ENCODE measurements around the gene OSGEP. TPM values are rescaled to one million over a fixed set of nuclear protein-coding genes. Genes with fewer than 3 reads are reported as not detected.

OSGEP gene
- total RNA-seq, 1 experiment from 2014 or later = 21.8 TPM

DNA sequence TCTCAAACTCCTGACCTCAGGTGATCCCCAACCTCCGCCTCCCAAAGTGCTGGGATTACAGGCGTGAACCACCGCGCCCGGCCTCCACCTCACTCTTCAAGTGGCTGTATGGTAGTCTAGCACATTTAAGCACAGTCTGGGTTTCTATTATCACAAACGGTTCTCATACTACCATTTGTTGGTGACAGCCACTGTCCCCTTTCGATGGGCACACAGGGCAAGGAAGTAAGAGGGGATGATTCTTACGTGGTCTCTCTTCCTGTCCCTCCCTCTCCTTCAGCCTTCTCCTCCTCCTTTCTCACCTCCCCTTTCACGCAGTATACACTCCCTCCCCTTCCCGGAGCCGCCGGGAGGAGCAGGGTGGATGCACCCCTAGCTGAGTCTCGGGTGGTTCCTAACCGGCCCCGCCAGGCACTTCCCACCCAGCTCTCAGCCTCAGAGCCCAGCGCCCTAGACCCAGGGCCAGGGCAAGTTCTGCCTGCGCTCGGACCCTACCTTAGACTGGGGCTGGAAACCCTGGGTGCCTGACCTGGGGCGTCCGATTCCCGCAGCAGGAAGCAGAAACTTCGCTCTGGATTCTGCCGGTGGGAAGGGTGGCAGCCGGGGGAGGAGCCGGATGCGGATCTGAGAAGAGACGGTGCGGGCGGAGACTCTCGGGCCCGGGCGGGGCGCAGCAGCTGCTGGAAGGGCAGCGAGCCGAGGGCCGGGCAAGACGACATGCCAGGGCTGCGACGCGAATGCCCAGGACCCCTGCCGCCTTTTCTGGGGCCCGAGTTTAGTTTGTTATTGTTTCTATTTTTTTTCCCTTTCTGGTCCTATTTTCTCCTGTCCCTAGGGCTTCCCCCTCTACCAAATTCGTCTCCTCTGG is 41.5 kb downstream of the OSGEP start, which contains the start of gene TEP1 (continued):
- TF ChIP-seq ZNF274 (IDR thresholded peaks at IDR 0.05; ENCODE audit: low read depth, low read length) = no peak
- TF ChIP-seq POLR2AphosphoS5 (IDR thresholded peaks at IDR 0.05; ENCODE audit: low read depth, low read length) = peak; percentile 78
- TF ChIP-seq JUND (IDR thresholded peaks at IDR 0.05) = no peak
- TF ChIP-seq RAD21 (IDR thresholded peaks at IDR 0.05; ENCODE audit: low read depth) = no peak
- peak; percentile 28 for TF ChIP-seq SP1 (IDR thresholded peaks at IDR 0.05; ENCODE audit: low read depth)
- no peak for TF ChIP-seq EZH2phosphoT487 (IDR thresholded peaks at IDR 0.05; ENCODE audit: borderline replicate concordance)
- no peak for TF ChIP-seq EZH2 (IDR thresholded peaks at IDR 0.05)
- TF ChIP-seq CBX3 (IDR thresholded peaks at IDR 0.05; ENCODE audit: low read depth) = no peak
- no peak for TF ChIP-seq SRF (IDR thresholded peaks at IDR 0.05; ENCODE audit: low read depth)

- Histone ChIP-seq H3K9me3 (ENCODE audit: control insufficient read depth in 1 of 2, insufficient read depth in 1 of 2, low read depth in 1 of 2, low read length in 2 of 2) (no peaks in the 10 kb centered on the region), H3K27ac (ENCODE audit: low read depth, low read length) (peak overlapping the region; percentile 98), H2AFZ (ENCODE audit: low read depth, low read length, poor library complexity, severe bottlenecking) (no peak overlapping the region), H3K4me2 (ENCODE audit: low read length) (peak overlapping the region; percentile 92), H3K36me3 (ENCODE audit: control insufficient read depth in 1 of 2, insufficient read depth in 2 of 2, low read length in 2 of 2) (peaks cover 6% of the 10 kb centered on the region in 2 experiments; a peak in 2 of 4 replicates), H3K4me3 (replicated peaks in 1 of 2; ENCODE audit: low read depth in 1 of 2, low read length in 2 of 2) (peak overlapping the region; percentile 91 to 96), H3K4me1 (ENCODE audit: control insufficient read depth in 1 of 2, insufficient read depth in 2 of 2, low read length in 2 of 2) (peaks cover 11 to 41% of the 10 kb centered on the region in 2 experiments), H4K20me1 (ENCODE audit: insufficient read depth) (no peaks in the 10 kb centered on the region), H3K27me3 (ENCODE audit: insufficient read depth, low read length) (no peaks in the 10 kb centered on the region), H3K9me2 (ENCODE audit: insufficient read depth) (no peaks in the 10 kb centered on the region), H3K9ac (ENCODE audit: low read length) (peak overlapping the region; percentile 86), H3K79me2 (ENCODE audit: insufficient read depth, low read length) (peaks cover 19% of the 10 kb centered on the region)
- no peak for DNase-seq (ENCODE audit: low read depth, low spot score)
- RAD21 ChIA-PET (ENCODE audit: low non-redundant PET in 1 of 2, low total read pairs in 2 of 2, uncharacterized antibody in 2 of 2, unreplicated experiment in 2 of 2) = no interaction called here
- no peak for TF ChIP-seq RAD21 (IDR thresholded peaks at IDR 0.05; ENCODE audit: low read depth)
- no peak for TF ChIP-seq ZNF274 (IDR thresholded peaks at IDR 0.05; ENCODE audit: low read depth, low read length)
- ATAC-seq = peak; percentile 0; the same call in 1 of the 2 replicates
- CTCF ChIA-PET = interaction anchor here (1.5 kb wide), 1 partner anchor 49 kb away, joined by 4 read pairs; the partner anchor contains the start of gene PIP4P1
- no TSS peak for BruUV-seq (replicated peaks)
- intact Hi-C loops (cut with micrococcal nuclease) = loop anchor here (5.0 kb wide), 1 partner anchor 70 kb away; the partner anchor contains the start of gene PARP2
- POLR2A ChIA-PET = interaction anchor here (1.2 to 3.8 kb wide), 5 partner anchors 9 to 69 kb away, joined by 4 to 30 read pairs (median 8); partner anchors contain the start of genes APEX1, OSGEP, PARP2 and PIP4P1
These were observed 42.2 kb downstream of the OSGEP start for GRCh38 chr14:20412411-20412810.

Data from HCT116 (cell line).